Activated CD4-positive, alpha-beta T cell treated with anti-CD3 and anti-CD28 coated beads, Interleukin-2, amount 10 ng/mL, durations not matched to agents 7 days and 5 days (primary cell): ENCODE measurements around the gene LAMC2. TPM values are rescaled to one million over a fixed set of nuclear protein-coding genes. Genes with fewer than 3 reads are reported as not detected.
"Not testable (repeated sequence)": the region's sequence is repeated elsewhere in the genome, so short reads cannot be mapped to it uniquely, and the experiment has no call there.

Experiments used
- CTCF ChIA-PET: fragments of 350-600 bp; sonication (Branson Sonifier 250); formaldehyde crosslinking; loops from one replicate; lab custom pipeline; 2021; ENCODE audit warnings: antibody characterized with exemption; lab: Charles Lee
- POLR2A ChIA-PET: fragments of 350-600 bp; sonication (Branson Sonifier 250); formaldehyde crosslinking; loops from one replicate; lab custom pipeline; 2021; ENCODE audit warnings: antibody characterized with exemption; lab: Charles Lee
- DNase-seq: peaks from one replicate; pipeline ENCODE4 v3.0.0-alpha.2; 2020
- H3K27ac Mint-ChIP-seq: one replicate; pipeline ENCODE4 v1.8.0; 2021; ENCODE audit warnings: mild to moderate bottlenecking, moderate library complexity, mixed read lengths
- H3K27me3 Mint-ChIP-seq: one replicate; pipeline ENCODE4 v1.8.0; 2021; ENCODE audit warnings: mixed read lengths
- H3K36me3 Mint-ChIP-seq: one replicate; pipeline ENCODE4 v1.8.0; 2021; ENCODE audit warnings: low read depth, mixed read lengths
- H3K4me1 Mint-ChIP-seq: one replicate; pipeline ENCODE4 v1.8.0; 2021; ENCODE audit warnings: mixed read lengths
- H3K4me3 Mint-ChIP-seq: one replicate; pipeline ENCODE4 v1.8.0; 2021; ENCODE audit warnings: mild to moderate bottlenecking, moderate library complexity, mixed read lengths
- H3K9me3 Mint-ChIP-seq: one replicate; pipeline ENCODE4 v1.8.0; 2021; ENCODE audit warnings: mixed read lengths
- total RNA-seq, 2 experiments: library from RNA; stranded (reverse); gene quantifications; one replicate each; pipeline ENCODE4 v1.2.3, GENCODE V29; 2021

Gene LAMC2
- total RNA-seq, 2 experiments from 2014 or later: 0.04 to 0.05 TPM

- no peak for DNase-seq
- Mint-ChIP-seq H3K4me3 (no peak overlapping the region), H3K9me3 (no peaks in the 10 kb centered on the region), H3K36me3 (no peaks in the 10 kb centered on the region), H3K27ac (no peak overlapping the region), H3K27me3 (peaks cover 26% of the 10 kb centered on the region), H3K4me1 (no peaks in the 10 kb centered on the region)
- ChIA-PET CTCF (no interaction called here), POLR2A (no interaction called here)
Measured at GRCh38 chr1:183267646-183268431, 81.8 kb downstream of the LAMC2 start.

- no peak overlapping the region for H3K4me3 Mint-ChIP-seq
Measured at GRCh38 chr1:183270541-183271141, 84.6 kb downstream of the LAMC2 start.

GRCh38 chr1:183272390-183272848 lies 86.4 kb downstream of the LAMC2 start:
- H3K36me3 Mint-ChIP-seq: no peaks in the 10 kb centered on the region
- no peak overlapping the region for H3K4me3 Mint-ChIP-seq
- H3K4me1 Mint-ChIP-seq: no peaks in the 10 kb centered on the region
- no peaks in the 10 kb centered on the region for H3K9me3 Mint-ChIP-seq
- ChIA-PET POLR2A (interaction anchor here (0.6 kb wide), 1 partner anchor 266 kb away, joined by 7 read pairs; no protein-coding TSS in a partner anchor), CTCF (interaction anchor here (1.5 kb wide), 1 partner anchor 354 kb away, joined by 3 read pairs; no protein-coding TSS in a partner anchor)
- no peak overlapping the region for H3K27ac Mint-ChIP-seq
- H3K27me3 Mint-ChIP-seq: peaks cover 8% of the 10 kb centered on the region
- DNase-seq: no peak

More at GRCh38 chr1:183270541-183271141, 84.6 kb downstream of the LAMC2 start:
- DNase-seq: no peak
- Mint-ChIP-seq H3K27ac (no peak overlapping the region), H3K36me3 (no peaks in the 10 kb centered on the region), H3K4me1 (no peaks in the 10 kb centered on the region), H3K27me3 (peaks cover 16% of the 10 kb centered on the region), H3K9me3 (no peaks in the 10 kb centered on the region)
- ChIA-PET CTCF (interaction anchor here (0.6 kb wide), 2 partner anchors 71 to 202 kb away, joined by 3 read pairs; partner anchors contain the start of gene SMG7), POLR2A (no interaction called here)

GRCh38 chr1:183273300-183273699 lies 87.2 kb downstream of the LAMC2 start:
- no peaks in the 10 kb centered on the region for H3K36me3 Mint-ChIP-seq
- H3K27ac Mint-ChIP-seq: no peak overlapping the region
- ChIA-PET CTCF (interaction anchor here (0.6 kb wide), 1 partner anchor 294 kb away, joined by 3 read pairs; no protein-coding TSS in a partner anchor), POLR2A (no interaction called here)
- no peaks in the 10 kb centered on the region for H3K9me3 Mint-ChIP-seq
- H3K27me3 Mint-ChIP-seq: peaks cover 4% of the 10 kb centered on the region
- H3K4me3 Mint-ChIP-seq: no peak overlapping the region
- H3K4me1 Mint-ChIP-seq: peaks cover under 1% of the 10 kb centered on the region
- DNase-seq: no peak

- H3K9me3 Mint-ChIP-seq, H3K4me1 Mint-ChIP-seq, H3K36me3 Mint-ChIP-seq, DNase-seq, H3K27me3 Mint-ChIP-seq, H3K4me3 Mint-ChIP-seq, POLR2A ChIA-PET, H3K27ac Mint-ChIP-seq: not testable (repeated sequence)
- CTCF ChIA-PET: interaction anchor here (0.6 kb wide), 1 partner anchor 294 kb away, joined by 3 read pairs; no protein-coding TSS in a partner anchor
Measured at GRCh38 chr1:183273984-183274383, 87.9 kb downstream of the LAMC2 start.

- ChIA-PET POLR2A (no interaction called here), CTCF (no interaction called here)
- H3K27me3 Mint-ChIP-seq: peaks cover 1% of the 10 kb centered on the region
Measured at GRCh38 chr1:183274836-183275235, 88.8 kb downstream of the LAMC2 start.

GRCh38 chr1:183275322-183275721 lies 89.3 kb downstream of the LAMC2 start:
- no peaks in the 10 kb centered on the region for H3K9me3 Mint-ChIP-seq
- POLR2A ChIA-PET: no interaction called here
- no peak overlapping the region for H3K27ac Mint-ChIP-seq
- no peak for DNase-seq
- no peaks in the 10 kb centered on the region for H3K36me3 Mint-ChIP-seq
- CTCF ChIA-PET: no interaction called here
- H3K4me1 Mint-ChIP-seq: peaks cover 6% of the 10 kb centered on the region
- H3K27me3 Mint-ChIP-seq: peaks cover 1% of the 10 kb centered on the region
- no peak overlapping the region for H3K4me3 Mint-ChIP-seq

More at GRCh38 chr1:183274836-183275235, 88.8 kb downstream of the LAMC2 start:
- Mint-ChIP-seq H3K9me3 (no peaks in the 10 kb centered on the region), H3K36me3 (no peaks in the 10 kb centered on the region), H3K27ac (no peak overlapping the region), H3K4me1 (peaks cover 6% of the 10 kb centered on the region), H3K4me3 (no peak overlapping the region)
- DNase-seq: no peak

GRCh38 chr1:183276386-183277080 lies 90.5 kb downstream of the LAMC2 start:
- no peaks in the 10 kb centered on the region for H3K36me3 Mint-ChIP-seq
- H3K27ac Mint-ChIP-seq: no peak overlapping the region
- H3K4me1 Mint-ChIP-seq: peaks cover 6% of the 10 kb centered on the region
- ChIA-PET POLR2A (no interaction called here), CTCF (interaction anchor here (0.6 to 1.8 kb wide), 2 partner anchors 12 to 154 kb away, joined by 3 read pairs; no protein-coding TSS in a partner anchor)
- H3K27me3 Mint-ChIP-seq: no peaks in the 10 kb centered on the region
- no peaks in the 10 kb centered on the region for H3K9me3 Mint-ChIP-seq
- DNase-seq: no peak
- no peak overlapping the region for H3K4me3 Mint-ChIP-seq

- Mint-ChIP-seq H3K9me3 (no peaks in the 10 kb centered on the region), H3K27ac (no peak overlapping the region), H3K27me3 (no peaks in the 10 kb centered on the region), H3K4me3 (no peak overlapping the region), H3K4me1 (peaks cover 6% of the 10 kb centered on the region), H3K36me3 (no peaks in the 10 kb centered on the region)
- ChIA-PET POLR2A (no interaction called here), CTCF (interaction anchor here (1.0 to 1.8 kb wide), 4 partner anchors 10 to 638 kb away, joined by 3 read pairs; no protein-coding TSS in a partner anchor)
- no peak for DNase-seq
Measured at GRCh38 chr1:183277821-183278738, 92.0 kb downstream of the LAMC2 start.

- H3K27me3 Mint-ChIP-seq: no peaks in the 10 kb centered on the region
- peaks cover 6% of the 10 kb centered on the region for H3K4me1 Mint-ChIP-seq
- CTCF ChIA-PET: interaction anchor here (0.6 to 1.1 kb wide), 2 partner anchors 13 to 18 kb away, joined by 3 read pairs; no protein-coding TSS in a partner anchor
- no peak overlapping the region for H3K4me3 Mint-ChIP-seq
- H3K36me3 Mint-ChIP-seq: no peaks in the 10 kb centered on the region
- no peaks in the 10 kb centered on the region for H3K9me3 Mint-ChIP-seq
- H3K27ac Mint-ChIP-seq: peak overlapping the region; percentile 50
- no peak for DNase-seq
- POLR2A ChIA-PET: no interaction called here
Measured at GRCh38 chr1:183278739-183279591, 92.9 kb downstream of the LAMC2 start.

- H3K4me3 Mint-ChIP-seq: no peak overlapping the region
- H3K27me3 Mint-ChIP-seq: no peaks in the 10 kb centered on the region
- no peak overlapping the region for H3K27ac Mint-ChIP-seq
- DNase-seq: no peak
- CTCF ChIA-PET: no interaction called here
- peaks cover 6% of the 10 kb centered on the region for H3K4me1 Mint-ChIP-seq
- no peaks in the 10 kb centered on the region for H3K36me3 Mint-ChIP-seq
- POLR2A ChIA-PET: no interaction called here
- no peaks in the 10 kb centered on the region for H3K9me3 Mint-ChIP-seq
Measured at GRCh38 chr1:183279835-183280234, 93.8 kb downstream of the LAMC2 start.
